Stimulated activated CD4-positive, alpha-beta T cell treated with anti-CD3 and anti-CD28 coated beads, Interleukin-1b, Interleukin-23, amount 100 ng/mL, for 1 hour (primary cell): Measurements from ENCODE around the gene HSD17B13.
"Not testable (repeated sequence)": the region's sequence is repeated elsewhere in the genome, so short reads cannot be mapped to it uniquely, and the experiment has no call there.

Experiments
- DNase-seq, 2 donors: peaks; one replicate each; pipeline ENCODE4 v3.0.0-alpha.2; 2020; ENCODE audit warnings: low read depth in 2 of 2

HSD17B13 gene

DNA sequence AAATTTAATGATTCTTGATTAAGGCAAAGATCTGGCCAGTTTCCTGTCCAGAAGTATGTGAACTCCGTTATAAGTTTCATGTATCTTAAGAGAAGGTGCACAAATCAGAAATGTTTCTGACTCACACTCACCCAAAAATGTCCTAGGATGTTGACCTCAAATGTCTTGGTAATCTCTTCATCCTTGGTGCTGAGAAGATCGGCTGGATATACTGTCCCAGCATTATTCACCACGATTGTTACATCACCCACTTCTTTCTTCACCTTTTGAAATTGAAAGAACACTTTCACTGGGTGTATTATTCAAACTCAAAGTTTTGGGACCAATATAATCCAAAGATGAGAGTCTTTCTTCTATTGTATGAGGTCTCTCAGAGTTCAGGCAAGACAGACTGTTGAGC, 5.7 kb downstream of the HSD17B13 start:
- no peak for DNase-seq

DNA sequence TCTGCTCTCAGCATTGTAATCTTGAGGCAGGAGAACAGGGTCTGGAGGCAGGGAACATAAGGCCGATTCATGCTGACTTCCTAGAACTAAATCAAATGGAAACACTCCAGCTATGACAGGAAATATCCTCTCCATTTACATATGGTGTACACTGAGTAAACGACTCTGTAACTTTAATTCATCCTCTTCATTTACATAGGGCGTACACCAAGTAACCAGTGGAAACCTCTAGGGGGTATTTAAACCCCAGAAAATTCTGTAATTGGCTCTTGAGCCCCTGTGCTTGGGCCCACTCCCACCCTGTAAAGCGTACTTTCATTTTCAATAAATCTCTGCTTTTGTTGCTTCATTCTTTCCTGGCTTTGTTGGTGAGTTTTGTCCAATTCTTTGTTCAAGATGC, 7.7 kb downstream of the HSD17B13 start:
- DNase-seq = not testable (repeated sequence)

GRCh38 chr4:87313756-87314155, 8.9 kb downstream of the HSD17B13 start:
- DNase-seq = no peak

DNA sequence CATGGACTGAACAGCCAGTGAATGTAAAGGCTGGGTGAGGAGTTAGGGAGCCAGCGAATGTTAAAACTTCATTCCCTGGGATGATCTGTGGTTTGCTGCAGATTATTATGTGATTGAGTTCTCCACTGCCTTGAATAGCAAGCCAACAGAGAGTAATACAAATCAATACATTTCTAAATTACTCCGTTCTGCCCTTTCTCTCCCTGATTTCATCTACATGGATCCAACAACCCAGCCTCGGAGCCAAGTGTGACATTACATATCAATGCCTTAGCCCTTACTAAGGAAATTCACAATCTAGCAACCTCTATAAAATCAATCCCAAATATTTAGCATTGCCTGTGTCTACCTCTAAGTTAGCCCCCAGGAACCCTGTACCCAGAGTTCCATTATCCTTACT, 11.0 kb downstream of the HSD17B13 start:
- no peak for DNase-seq

GRCh38 chr4:87310691-87311335, 11.9 kb downstream of the HSD17B13 start:
- no peak for DNase-seq

- DNase-seq = no peak
These were observed 13.1 kb downstream of the HSD17B13 start for GRCh38 chr4:87309625-87310024.

- no peak for DNase-seq
These were observed 16.6 kb downstream of the HSD17B13 start for GRCh38 chr4:87306056-87306455.

- no peak for DNase-seq
These were observed 17.1 kb downstream of the HSD17B13 start for GRCh38 chr4:87305562-87305961.

DNA sequence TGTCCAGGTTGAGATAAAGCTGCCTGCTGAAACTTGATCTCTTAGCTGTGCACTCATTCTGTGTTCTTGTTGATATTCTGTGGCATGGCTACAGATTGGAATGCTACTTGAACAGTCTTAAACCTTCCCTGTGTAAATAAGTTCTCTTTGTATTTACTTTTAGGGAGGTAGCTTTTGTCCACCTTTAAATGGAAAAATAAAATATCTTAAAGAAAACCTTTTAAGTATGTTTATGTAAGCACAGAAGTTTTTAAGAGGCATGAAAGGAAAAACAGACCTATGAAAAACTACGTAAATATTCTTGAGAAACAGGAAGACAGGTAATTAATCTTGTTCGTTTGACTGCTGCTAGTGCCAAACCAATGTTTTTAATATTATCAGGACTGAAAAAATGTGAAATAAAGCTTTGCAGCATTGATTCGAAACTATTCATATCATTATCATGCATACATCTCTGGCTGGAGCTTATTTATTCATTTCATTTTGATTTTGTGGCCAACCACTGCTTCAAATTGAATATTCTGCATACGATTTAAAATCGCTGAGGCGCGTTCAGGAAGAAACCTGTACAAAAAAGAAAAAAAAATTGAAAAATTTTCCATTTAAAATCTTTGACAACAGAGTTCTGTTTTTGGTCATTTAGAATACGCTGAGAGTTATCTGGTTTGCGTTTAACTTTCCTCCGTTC, 17.8 kb downstream of the HSD17B13 start:
- no peak for DNase-seq

DNA sequence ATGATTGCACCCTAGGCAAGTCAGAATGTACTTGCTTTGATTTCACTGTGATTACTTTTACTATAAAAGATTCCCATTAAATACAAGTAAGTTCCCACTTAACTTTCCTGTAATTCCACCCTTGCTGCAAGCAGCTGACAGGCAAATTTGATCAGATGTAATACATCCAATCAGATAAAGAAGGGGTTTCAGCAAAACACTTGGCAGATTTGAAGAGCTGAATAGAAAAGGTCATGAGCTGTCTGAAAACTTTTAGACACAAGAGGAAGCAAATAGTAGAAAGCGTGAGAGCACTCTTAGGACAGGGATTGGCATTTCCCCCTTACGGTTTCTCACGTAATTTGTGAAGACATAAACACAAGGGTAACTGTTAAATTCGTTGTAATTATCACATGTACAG, 22.8 kb downstream of the HSD17B13 start:
- DNase-seq = no peak

GRCh38 chr4:87298362-87298761, 24.3 kb downstream of the HSD17B13 start:
- no peak for DNase-seq

DNA sequence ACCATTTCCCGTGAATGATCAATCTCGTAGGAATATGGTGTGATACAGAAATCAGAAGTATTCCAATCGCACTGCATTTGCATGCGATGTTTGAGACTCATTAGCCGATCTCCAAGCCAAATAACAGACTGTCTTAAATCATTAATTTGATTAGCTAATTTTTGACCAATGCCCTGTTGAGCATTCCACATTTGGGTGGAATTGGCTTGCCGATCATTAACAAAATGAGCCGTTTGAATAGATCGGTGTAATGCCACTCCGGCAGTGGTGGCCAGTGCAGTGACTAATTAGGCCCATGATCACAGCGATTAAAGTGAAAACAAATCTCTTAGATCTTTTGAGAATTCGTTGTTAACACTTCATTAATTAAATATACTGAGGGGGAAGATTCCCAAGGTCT, 27.8 kb downstream of the HSD17B13 start:
- DNase-seq = not testable (repeated sequence)

GRCh38 chr4:87293889-87294288, 28.8 kb downstream of the HSD17B13 start:
- DNase-seq = not testable (repeated sequence)

DNA sequence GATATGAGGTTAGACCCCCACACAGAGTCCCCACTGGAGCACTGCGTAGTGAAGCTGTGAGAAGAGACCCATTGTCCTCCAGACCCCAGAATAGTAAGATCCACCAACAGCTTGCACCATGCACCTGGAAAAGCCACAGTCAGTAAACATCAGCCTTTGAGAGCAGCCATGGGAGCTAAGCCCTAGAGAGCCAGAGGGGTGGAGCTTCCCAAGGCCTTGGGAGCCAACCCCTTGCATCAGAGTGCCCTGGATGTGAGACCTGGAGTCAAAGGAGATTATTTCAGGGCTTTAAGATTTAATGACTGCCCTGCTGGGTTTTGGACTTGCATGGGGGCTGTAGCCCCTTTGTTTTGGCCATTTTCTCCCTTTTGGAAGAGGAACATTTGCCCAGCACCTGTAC, 35.7 kb downstream of the HSD17B13 start:
- DNase-seq = no peak

DNA sequence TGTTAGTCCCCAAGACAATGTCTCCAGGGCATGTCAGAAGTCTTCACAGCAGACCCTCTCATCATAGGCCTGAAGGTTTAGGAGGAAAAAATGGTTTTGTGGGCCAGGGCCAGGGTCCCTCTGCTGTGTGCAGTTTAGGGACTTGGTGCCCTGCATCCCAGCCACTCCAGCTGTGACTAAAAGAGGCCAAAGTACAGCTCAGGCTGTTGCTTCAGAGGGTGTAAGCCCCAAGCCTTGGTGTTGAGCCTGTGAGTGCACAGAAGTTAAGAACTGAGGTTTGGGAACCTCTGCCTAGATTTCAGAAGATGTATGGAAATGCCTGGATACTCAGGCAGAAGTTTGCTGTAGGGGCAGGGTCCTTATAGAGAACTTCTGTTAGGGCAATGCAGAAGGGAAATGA, 38.4 kb downstream of the HSD17B13 start:
- not testable (repeated sequence) for DNase-seq

- DNase-seq = no peak
These were observed 39.5 kb downstream of the HSD17B13 start for GRCh38 chr4:87283151-87283550.

- no peak for DNase-seq
These were observed 41.1 kb downstream of the HSD17B13 start for GRCh38 chr4:87281603-87282002.

DNA sequence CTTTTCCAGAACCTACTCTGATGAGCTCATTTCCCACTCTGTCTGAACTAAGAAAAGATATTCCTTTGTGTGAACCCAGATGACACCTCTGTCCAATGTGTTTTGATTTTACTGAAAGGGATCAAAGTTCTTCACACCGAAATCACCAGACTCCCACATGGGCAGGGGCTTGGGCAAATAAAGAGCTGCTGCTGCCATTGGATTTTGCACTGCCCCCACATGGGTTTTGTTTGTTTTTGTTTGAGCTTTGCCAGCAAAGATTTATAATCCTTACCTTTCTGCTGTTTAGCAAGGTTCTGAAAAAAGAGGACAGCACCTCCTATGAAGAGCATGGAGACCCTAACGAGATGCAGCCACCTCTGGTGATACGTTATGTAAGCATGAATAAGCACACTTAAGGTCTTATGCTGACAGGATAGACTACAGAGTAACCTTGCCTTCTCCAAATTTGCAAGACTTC, 44.3 kb downstream of the HSD17B13 start:
- DNase-seq = no peak

DNA sequence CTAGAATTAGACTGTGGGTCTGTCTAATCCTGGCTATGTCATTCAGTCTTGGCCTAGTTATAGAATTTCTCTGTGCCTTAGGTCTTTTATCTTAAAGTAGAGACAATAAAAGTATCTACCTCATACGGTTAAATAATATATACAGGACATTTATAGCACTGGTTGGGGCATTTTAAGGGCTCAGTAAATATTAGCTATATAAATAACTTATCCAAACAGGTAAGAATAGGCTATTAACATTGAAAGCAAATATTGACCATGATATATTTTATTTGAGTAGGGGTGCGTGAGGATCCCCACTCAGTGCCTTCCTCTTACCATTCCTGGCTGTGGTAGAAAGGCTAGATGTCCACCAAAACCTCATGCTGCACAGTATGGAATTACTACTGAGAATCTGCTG, 47.4 kb downstream of the HSD17B13 start:
- DNase-seq = no peak

- DNase-seq = no peak
These were observed 47.9 kb downstream of the HSD17B13 start for GRCh38 chr4:87274803-87275202.

DNA sequence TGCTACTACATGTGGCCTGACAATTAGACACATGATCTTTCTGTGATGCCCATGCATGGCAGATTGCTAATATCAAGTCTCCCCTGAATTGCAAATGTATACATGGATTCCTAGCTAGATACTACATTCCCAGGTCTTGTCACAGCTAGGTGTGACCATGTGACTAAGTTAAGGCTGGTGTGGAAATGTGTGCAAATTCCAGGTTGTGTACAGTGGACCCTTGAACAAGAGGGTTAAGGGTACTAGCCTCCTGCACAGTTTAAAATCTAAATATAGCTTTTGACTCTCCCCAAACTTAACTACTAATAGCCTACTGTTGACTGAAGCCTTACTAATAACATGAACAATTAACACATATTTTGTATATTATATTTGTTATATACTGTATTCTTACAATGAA, 48.4 kb downstream of the HSD17B13 start:
- no peak for DNase-seq

- no peak for DNase-seq
These were observed 51.9 kb downstream of the HSD17B13 start for GRCh38 chr4:87270825-87271224.

DNA sequence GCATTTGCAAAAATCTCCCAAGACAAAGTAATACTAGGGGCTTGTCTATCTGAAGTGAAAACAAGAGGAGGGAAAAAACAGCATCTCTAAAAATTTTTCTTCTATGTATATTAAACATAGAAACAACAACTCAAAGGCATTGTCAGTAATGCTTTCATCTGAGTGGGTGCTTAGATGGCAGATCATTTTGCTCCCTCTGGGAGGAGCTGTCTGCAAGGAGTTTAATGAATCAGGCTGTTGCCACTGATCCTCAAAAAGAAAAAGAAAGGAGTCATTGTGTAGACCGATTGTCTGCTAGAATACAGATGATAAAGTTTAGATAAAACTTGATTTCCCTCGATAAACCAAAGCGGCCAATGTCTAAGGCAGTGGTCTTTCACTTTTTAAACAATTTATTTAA, 52.5 kb downstream of the HSD17B13 start:
- no peak for DNase-seq

DNA sequence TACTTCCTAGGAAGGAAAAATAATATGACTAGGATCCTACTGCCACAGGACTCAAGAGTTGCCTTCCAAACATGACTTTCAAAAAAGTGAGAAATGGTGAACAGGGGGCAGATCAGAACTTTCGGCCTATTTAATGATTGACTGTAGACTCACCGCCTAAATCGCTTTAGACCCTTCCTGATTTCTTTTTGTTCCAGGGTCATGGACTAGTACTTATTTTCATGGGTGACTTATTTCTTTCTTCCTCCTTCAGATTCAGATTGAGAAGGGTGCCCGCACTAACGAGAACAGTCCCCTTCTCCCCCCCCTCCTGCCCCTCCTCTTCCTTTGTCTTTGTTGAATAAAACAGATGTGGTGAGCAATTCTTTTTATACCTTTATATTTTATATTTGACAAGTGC, 54.3 kb downstream of the HSD17B13 start:
- DNase-seq = no peak
